PFSK-1 (cell line): ENCODE data around the gene UBE2D1.

Source experiments
- REST ChIP-seq, 2 experiments: IDR thresholded peaks; 2 replicates each; pipeline versions ENCODE4 v1.6.1 to v1.8.0; 2011 to 2012; ENCODE audit warnings: low read depth in 2 of 2, low read length in 2 of 2, control low read depth in 1 of 2, inconsistent platforms in 1 of 2, mild to moderate bottlenecking in 1 of 2, moderate library complexity in 1 of 2; ENCODE audit not compliant: insufficient read depth in 1 of 2
- SIN3A ChIP-seq: IDR thresholded peaks from 2 replicates; pipeline ENCODE4 v1.6.1; 2012; ENCODE audit warnings: mild to moderate bottlenecking, low read length, moderate library complexity, borderline replicate concordance; ENCODE audit not compliant: insufficient read depth

UBE2D1 gene

GRCh38 chr10:58415757-58416156 is 81.0 kb downstream of the UBE2D1 start:
- TF ChIP-seq REST (IDR thresholded peaks at IDR 0.05; ENCODE audit: insufficient read depth in 1 of 2, low read depth in 2 of 2, low read length in 2 of 2) (no peak), SIN3A (no peak)
